Activated T-helper 9 cell treated with anti-CD3 and anti-CD28 coated beads, Interleukin-2, amount 50 U/mL, for 16 hours (primary cell): Measurements from ENCODE around the gene LRP2.
"Not testable (repeated sequence)": the region's sequence is repeated elsewhere in the genome, so short reads cannot be mapped to it uniquely, and the experiment has no call there.

Experiments
- DNase-seq: peaks from one replicate; pipeline ENCODE4 v3.0.0-alpha.2; 2020; ENCODE audit warnings: low read depth

The LRP2 gene

DNA sequence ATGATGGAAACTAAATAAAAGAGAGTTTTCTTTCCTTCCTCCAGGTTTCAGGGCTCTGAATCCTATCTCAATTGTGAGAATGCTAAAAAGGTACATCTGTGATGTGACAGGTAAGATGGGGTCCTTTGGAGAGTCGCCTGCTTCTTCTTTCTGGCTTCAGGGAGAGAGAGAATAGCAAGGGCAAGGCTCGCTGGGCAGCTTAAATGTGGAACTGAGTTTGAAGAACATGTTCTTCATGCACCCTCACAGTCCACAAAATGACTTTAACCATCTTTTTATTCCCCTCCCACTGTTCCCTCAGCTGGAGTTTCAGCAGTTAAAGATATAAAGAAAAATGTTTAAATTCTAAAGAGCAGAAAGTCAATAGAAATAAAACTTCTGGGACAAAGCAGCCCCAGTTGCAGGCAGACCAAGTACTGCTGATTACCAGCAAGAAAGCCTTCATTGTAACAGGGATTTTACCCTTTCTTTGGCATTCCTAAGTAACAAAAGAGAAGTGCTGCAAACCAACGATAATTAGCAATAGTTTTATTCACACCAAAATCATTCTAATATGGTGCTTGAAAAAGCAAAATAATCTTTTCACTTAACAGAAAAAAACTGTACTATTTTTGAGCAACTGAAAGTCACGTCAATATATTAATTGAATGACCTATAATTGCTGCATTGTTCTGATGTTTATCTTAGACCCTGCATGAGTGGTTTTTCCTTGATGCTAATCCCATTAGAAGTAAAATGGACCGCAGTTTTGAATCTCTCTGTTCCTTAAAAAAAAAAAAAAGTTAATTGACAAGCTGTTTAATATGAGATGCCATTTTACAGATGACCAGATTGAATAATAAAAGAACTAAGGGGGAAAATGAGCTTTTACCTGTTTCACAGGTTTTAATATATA is 61.5 kb downstream of the LRP2 start:
- DNase-seq, result no peak

DNA sequence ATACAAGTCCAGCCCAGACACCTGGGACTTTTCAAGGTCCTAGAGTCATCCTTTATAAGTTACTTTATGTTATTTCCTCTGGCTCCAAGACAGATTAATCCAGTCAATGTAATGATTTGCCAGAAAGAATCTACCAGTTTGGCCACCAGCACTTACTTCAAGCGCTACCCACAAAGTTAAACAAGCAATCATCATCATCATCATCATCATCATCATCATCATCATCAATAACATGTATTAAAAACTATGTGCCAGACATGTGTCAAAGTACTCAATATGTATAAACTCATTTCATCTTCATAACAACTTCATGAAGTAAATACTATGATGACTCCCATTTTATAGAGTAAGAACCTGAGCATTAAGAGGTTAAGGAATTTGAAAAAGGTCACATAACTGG is 64.3 kb downstream of the LRP2 start:
- no peak for DNase-seq

DNA sequence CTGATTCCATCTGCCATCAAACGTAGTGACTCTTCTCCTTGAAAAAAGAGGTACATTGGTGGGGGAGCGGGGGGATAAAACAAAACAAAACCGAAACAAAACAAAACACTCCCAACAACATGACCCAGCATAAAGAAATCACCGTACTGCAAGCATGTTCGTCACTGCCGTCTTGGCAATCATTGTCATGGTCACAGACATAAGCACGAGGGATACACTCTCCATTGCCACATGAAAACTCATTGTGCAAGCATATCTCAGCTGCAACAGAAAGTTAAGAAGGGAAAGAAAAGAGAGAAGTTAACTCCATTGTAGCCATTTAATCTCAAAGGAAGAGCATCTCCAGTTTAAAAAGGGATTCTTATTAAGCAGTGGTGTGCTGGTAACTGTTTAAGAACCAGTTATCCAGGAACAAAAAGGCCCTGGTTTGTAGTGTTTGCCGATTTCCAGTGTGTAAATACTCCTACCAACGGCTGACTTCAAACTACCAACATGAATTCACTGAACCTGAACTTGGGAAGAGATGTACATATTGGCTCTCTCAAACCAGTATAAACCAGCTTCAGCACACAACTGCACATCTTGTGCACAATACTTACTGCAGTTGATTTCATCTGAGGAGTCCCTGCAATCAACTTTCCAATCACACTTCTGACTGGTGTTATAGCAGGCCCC is 68.2 kb downstream of the LRP2 start:
- no peak for DNase-seq

DNA sequence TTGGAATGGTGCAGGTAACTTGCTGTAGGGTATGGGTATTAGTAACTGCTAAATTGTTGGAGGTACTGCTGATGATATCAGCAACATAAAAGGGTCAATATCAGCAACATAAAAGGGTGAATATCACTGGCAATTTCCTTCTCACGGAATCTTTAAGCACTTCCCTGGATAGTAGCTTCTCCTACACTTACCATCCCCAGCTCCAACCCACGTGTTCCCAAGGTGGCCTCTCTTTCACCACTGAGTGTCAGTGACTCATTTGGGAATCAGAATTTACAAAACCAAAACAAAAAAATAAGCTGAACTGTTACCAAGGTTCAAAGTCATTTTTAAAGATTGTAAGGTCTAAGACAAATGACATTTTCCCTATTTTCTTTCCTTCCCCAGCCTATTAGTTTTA is 70.8 kb downstream of the LRP2 start:
- no peak for DNase-seq

DNA sequence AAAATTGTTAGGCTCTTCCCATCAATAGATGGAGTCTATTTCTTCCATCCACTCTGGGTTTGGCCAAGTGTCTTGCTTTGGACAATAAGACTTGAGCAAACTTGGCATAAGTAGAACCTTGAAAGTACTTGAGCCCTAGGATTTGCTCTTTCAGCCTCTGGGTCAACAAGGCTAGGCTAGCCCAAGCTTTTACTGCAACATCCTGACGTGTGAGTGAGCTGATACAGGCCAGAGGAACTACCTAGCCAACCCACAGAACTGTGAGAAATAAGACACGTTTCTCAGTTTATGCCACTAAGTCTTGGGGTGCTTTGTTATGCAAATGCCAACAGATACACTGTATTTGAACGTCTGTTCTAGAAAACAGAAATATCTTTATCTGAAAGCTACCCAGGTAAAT is 71.9 kb downstream of the LRP2 start:
- no peak for DNase-seq

DNA sequence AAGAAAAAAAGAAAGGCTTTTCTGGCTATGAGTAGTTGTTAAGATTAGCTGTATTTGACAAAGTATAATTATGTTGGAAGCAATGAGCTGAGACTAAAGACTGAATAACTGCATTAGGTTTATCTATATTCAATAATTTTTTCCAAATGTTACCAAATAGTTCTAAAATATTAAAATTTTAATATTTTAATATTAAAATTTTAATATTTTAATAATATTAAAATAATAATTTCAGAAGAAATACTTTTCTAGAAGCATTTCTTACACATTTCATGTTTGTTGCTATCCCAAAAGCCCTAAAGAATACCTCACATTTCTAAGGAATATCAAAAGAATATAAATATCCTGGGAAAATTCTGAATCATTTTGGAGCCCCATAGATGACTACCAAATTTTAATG is 74.7 kb downstream of the LRP2 start:
- no peak for DNase-seq

DNA sequence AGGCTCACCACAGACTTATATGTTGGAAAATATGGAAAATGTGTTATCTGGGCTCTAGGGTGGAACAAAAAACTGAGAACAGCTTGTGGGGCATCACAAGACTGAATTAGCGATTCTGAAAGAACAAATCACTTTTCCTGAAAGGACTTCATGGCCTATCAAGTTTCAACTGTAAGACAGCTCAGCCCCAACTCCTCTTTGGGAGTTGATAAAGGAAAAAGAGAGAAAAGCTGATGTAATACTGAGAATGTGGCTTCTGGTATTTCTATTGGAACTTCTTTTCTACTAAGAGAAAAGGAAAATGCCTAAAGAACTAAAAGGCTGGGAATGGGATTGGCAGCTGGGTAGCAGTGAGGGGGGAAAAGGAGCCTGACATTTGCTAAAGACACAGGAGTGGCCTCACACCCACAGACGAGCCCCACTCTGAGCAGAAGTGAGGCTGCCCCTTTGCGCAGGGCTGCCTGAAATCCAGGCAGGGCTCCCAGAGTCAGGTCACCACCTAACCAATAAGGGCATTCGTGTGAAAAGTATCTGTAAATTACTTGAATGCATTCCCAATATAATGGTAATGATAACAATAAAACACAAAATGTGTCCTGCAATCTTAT is 75.6 kb downstream of the LRP2 start:
- DNase-seq, result no peak

DNA sequence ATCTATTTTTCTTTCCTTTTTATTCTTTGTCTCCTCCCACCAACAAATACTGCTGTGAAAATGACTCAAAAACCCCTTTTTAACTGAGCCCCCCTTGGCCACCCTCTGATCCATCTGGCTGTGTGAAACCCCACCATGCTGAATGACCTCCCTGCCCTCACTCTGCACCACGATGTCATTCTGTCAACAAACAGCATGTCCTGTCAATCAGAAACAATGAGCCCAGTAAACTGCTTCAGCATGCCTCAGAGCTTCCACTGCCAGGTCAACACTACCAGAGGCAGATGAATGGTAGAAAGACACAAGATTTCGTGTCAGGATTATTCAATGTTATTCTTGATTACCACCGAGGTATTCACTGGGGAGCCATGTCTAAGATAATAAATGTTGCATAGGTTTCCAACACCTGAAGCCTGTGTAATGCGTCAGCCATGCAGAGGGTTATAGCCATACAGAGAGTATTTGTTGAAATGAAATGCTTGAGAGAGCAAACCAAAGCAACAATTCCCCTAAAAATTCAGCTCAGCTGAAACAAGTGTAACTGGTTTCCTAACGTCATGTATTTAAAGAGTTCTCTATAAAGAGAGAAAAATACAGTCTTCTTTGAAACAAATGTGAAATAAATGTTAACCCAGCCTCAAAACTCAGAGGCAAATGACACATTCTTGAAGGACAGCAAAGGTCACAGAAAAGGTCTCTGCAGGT is 76.7 kb downstream of the LRP2 start:
- DNase-seq, result no peak

DNA sequence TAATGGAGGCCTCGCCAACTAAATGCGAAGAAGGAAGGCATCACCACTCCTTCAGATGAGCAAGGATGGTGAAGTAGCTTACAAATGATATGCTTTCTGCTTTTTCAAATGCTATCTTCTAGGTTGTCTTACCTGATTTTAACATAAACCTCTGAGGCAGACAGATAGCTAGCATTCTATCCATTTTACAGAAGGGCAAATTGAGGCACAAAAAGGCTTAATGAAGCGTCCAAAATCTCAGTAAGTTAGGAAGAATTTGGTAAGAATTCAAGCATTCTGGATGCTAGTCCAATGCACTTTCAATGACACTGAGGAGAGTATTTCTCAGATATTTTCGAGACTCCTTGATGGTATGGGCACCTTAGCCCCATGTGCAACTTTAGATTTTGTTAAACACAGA is 81.8 kb downstream of the LRP2 start:
- DNase-seq, result no peak

DNA sequence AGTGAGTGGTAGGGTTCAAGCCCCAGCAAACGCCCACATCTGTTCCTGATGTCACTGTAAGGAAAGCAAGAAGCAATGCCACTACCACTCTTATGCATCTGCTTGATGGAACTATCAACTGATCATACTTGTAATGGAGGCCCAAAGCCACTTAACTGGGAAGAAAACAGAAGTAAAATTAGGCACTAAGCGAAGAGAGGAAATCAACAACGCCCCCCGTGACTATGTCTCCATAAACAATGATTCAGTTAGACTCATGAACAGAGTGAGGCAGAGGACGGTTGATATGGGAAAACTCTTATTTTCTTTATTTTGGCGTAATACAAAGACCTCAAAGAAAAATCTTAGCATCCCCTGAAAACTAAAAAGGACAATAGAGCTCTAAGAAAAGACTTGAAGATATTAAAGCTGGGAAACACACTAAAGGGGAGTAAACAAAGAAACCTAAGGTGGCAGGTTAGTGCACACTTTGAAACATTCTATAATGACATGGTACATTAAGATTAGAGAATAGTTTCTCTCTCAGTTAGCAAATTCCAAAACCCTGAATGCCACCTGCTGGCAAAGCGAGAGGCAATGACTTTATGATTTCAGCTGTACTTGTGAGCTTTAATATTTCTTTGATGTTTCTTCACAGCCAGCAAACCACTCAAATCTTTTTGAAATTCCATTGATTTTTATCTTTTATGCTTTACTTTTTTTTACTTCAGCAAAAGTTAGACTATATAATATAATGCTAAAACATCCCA is 86.5 kb downstream of the LRP2 start:
- DNase-seq, result no peak

DNA sequence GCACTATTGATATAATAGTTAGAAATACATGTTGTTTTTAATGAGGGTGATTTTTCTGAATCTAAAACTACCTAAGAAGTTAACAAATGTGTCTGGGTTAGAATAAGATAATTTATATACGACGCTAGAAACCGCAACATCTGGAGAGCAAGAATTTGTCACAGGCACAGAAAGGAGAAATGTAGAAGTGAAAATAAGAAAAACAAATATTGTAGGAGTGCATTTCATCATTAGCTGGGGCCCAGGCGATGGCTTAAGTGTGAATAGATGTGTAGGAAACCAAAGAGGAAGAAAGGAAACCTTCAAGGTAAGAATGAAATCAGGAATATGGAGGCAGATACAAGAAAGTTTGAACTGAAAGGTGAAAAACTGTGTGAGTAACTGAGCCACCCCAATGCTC is 90.3 kb downstream of the LRP2 start:
- DNase-seq, result no peak

DNA sequence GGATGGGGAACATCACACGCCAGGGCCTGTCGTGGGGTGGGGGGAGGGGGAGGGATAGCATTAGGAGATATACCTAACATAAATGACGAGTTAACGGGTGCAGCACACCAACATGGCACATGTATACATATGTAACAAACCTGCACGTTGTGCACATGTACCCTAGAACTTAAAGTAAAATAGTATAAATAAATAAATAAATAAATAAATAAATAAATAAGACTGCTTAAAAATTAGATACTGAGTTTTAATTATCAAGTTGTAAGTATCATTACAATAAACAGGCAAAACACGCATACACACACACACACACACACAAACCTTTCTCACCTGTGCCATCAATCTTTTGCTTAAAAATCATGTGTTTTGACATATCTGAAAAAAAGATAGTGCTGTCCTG is 91.8 kb downstream of the LRP2 start:
- not testable (repeated sequence) for DNase-seq

DNA sequence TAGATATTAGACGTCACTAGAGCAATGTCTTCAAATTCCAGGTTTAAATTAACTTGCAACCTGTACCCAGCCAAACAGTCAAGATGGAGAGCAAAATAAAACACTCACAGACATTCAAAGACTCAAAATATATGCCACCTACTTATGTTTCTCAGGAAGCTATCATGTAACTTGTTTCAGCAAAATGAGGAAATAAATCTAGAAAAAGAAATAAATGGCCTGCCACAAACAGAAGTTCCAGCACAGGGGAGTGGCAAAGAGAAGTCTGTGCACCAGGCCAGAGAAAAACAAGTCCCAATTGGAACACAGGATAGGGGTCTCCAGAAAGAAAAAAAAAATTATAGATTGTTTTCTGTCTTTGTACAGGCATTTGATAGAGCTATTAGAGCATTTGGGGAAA is 96.7 kb downstream of the LRP2 start:
- no peak for DNase-seq

DNA sequence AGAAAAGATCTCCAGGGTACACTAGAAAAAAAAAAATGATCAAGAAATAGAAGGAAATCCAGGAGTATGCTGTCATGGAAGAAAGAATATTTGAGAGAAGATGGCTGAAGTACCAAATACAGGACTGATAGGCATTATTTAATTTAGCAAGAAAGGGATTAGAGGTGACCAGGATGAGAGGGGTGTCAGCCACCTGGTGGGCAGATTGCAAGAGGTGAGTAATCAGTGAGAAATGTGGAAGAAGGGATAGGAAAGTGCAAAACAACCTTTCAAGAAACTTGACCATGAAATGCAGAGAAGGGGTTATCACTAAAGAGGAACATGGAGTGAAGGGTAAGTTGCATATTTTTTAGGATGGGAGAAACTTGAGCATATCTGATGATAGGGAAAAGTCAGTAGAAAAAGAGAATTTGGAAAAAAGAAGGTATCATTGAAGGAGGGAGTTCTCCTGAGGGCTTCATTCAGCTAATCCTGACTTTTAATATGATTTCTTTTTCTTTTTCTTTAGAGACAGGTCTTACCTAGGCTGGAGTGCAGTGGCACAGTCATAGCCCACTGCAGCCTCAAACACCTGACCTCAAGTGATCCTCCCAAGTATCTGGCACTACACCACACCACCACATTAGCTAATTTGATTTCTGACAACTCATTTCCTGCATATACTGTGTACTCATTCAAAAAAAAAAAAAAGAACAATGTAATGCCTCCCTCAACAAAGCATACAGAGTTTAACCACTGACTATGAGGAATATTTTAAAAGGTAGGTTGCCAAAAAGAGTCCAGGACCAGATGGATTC is 101.3 kb downstream of the LRP2 start:
- DNase-seq, result no peak

DNA sequence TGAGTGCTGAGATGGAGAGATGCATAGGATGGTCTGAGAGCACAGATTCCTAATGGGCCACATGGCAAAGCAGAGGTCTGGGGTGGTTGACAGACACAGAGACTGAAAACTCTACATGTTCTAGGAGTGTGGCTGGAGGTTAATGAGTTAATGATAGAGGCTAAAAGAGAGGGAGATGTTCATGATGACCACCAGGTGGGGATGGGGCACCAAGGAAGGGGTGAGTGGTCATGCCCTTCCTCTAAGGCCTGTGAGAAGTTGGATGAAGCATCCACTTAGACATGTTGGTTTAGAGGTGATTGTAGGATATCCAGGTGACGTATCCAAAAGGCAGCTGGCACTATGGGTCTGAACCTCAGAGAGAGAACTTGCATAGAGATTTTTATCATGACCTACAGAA is 102.1 kb downstream of the LRP2 start:
- DNase-seq, result no peak

DNA sequence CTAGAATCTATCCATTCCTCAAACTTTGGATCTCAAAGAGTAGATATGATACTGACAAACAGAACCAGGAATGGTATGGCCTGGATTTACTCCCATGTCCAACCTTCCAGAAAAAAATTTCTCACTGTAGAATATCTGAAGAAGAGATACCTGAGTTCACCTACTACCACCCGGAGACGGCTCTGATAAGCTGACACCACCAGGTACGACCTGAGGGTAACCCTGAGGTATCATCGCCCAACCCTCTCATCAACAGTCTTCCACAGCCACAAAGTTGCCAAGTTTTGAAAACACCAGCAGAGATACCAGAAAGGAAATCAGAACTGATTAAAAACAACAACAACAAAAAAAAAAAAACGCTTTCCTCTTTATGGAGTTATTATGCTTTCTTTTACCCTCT is 102.9 kb downstream of the LRP2 start:
- DNase-seq, result no peak

DNA sequence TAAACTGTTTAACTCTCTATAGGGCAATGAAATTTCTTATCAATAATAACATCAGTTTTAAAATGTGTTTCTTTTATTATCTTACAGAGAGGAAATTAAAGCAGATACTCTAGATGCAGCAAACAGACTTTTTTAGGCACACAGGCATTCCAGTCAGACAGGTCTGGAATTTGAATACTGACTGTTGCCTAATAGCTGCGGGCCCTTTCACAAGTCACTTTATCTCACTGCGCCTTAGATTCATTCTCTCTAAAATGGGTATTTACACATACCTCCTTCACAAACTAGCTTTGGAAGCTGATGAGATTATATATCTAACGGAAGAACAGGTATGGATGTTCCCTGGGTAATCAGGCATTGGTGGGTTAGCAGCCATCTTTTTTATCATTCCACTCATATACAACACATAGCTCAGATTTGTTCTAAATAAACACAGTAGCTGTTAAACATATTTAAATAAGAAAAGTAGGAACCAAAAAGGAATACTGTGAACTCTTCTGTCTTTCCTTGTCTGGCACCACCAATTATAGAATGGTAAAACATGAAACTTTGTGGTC is 104.2 kb downstream of the LRP2 start:
- no peak for DNase-seq

DNA sequence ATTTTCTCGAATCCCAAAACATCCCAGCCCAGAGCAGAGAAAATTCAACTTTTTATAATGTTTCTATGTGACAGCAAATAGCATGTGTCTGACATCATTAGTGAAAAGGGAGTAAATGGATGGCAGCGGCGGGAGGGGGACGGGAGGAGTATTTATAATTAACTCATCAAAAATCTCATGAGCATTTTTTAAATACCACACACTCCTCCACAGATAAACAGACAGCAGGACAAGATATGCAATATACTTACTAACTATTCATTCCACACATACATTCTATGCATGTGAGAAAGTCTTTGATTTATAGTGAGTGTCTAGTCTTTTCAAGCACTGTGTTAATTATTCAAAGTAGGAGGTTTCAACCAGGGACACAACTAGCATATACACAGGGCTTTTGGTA is 107.6 kb downstream of the LRP2 start:
- no peak for DNase-seq

DNA sequence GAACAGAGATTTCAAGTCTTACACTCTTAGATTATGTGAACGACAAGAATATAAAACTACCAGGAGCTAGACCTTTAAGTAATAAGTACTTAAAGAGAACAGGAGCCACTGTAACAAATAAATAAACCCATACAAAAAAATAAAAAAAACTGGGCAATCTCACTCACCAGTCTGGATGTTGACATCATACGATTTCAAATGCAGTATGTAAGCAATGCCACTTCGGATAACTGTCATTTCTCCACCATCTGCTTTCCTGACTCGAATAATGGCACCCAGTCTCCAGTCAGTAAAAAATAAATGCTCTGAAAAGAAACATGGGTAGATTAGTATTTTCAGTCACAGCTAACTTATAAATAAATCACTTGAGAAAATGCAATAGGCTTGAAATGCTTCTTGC is 115.1 kb downstream of the LRP2 start:
- no peak for DNase-seq

DNA sequence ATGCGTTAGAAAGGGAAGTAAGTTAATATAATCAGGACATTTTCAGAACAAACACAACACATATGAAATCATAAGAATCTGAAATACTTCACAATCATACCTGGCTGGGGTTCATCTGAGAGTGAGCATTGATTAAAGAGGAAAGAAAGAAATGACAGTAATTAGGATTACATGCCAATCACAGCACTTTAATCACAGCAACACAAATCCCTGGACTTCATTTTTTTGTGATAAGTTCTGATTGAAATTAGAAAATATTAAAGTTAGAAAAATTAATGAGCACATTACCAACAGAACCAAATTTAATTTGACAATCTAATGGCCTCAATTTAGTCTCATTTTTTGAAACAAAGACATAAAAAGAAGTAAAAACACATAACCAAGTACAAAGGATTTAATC is 121.9 kb downstream of the LRP2 start:
- DNase-seq, result no peak

DNA sequence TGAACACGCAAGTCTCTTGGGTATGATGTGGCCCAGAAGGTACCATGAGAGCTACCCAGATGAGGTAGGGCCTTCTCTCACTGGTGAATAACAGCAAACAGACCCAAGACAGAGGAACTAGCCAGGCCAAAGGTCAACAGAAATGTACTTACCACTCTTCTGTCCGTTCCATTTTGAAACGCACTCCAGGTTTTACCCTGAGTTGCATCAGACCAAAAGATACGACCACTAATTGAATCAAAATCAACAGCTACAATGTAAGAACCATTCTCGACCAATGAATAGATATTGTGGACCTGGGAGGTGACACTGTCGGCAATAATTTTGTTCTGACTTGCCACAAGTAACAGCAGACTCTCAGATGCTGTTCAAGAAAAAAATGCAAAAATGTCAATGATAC is 124.4 kb downstream of the LRP2 start:
- DNase-seq, result no peak
